ENCODE data around the gene OMG. TPM values are rescaled to one million over a fixed set of nuclear protein-coding genes. Genes with fewer than 3 reads are reported as not detected.
"Not testable (repeated sequence)": the region's sequence is repeated elsewhere in the genome, so short reads cannot be mapped to it uniquely, and the experiment has no call there.

Gene OMG
- total RNA-seq, 1 experiment from 2014 or later = not detected

DNA sequence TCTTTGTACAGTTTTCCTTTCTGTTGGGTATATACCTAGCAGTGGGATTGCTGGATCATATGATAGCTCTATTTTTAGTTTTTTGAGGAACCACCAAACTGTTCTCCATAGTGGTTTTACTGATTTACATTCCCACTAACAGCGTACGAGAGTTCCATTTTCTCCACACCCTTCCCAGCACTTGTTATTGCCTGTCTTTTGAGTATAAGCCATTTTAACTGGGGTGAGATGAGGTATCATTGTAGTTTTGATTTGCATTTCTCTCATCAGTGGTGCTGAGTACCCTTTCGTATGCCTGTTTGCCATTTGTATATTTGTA lies 17.7 kb upstream of the OMG start:
- H3K9me3 ChIP-seq (replicated peaks) = no peaks in the 10 kb centered on the region
- no peaks in the 10 kb centered on the region for H3K27me3 ChIP-seq (replicated peaks)
- peak overlapping the region; percentile 55 for H3K27ac ChIP-seq
- DNase-seq (ENCODE audit: low read depth in 1 of 2, low spot score in 2 of 2) = no peak
- H3K36me3 ChIP-seq = peaks cover 3% of the 10 kb centered on the region; the same call in 1 of the 2 replicates
- H3K4me3 ChIP-seq = no peak overlapping the region
- peaks cover 28% of the 10 kb centered on the region for H3K4me1 ChIP-seq (replicated peaks)

DNA sequence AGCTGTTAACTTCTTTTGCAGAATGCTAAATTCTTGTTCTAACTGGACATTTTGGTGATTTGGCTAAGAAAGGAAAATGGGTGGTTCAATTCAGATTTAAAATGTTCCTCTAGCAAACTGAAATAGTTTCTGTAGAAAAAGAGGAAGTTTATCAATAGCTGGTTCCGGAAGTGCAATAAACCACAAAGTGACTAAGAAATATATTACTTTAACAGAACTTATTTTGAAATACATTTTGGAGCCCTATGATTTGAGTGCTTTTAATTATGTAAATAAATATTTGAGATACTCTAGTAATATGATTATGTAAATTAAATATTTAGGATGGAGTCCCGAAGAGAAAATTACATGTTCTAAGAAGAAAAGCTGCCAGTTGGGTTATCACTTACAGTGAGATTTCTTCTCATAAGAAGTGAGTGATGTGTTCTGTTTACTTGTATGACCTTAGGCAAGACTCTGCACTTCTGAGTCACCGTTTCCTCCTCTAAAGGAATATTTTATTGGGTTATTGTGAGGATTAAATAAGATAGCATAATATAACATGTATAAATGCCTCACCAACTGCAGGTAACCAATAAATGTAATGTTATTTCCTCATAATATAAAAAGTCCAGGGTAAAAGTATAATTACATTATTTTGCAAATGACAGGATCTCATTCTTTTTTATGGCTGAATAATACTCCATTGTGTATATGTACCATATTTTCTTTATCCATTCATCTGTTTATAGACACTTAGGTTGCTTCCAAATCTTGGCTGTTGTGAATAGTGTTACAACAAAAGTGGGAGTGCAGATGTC lies 17.1 kb upstream of the OMG start, which contains the start of gene EVI2B:
TSS of gene EVI2B (minus strand) at position 73 of the 800 bp plus-strand sequence. CDS start 8,445 bp downstream, outside the sequence.
- no peaks in the 10 kb centered on the region for H3K27me3 ChIP-seq (replicated peaks)
- peak in 1 of 2 experiments; percentile 42 for DNase-seq (ENCODE audit: low read depth in 1 of 2, low spot score in 2 of 2)
- H3K4me1 ChIP-seq (replicated peaks) = peaks cover 28% of the 10 kb centered on the region
- no peak within 1 kb of the TSS; the same call in 1 of the 2 replicates for H3K4me3 ChIP-seq
- H3K9me3 ChIP-seq (replicated peaks) = no peaks in the 10 kb centered on the region
- peaks cover 3% of the 10 kb centered on the region; the same call in 1 of the 2 replicates for H3K36me3 ChIP-seq
- peak within 1 kb of the TSS; percentile 55 for H3K27ac ChIP-seq

DNA sequence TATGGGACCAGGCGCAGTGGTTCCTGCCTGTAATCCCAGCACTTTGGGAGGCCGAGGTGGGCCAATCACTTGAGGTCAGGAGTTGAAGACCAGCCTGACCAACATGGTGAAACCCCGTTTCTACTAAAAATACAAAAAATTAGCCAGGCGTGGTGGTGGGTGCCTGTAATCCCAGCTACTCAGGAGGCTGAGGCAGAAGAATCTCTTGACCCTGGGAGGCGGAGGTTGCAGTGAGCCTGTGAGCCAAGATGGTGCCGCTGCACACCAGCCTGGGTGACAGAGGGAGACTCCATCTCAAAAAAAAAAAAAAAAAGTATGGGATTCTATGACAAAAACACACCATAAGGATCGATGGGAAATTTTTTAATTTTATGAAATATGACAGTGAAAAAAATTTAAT lies 15.2 kb upstream of the OMG start:
- H3K27me3 ChIP-seq (replicated peaks); H3K9me3 ChIP-seq (replicated peaks); H3K27ac ChIP-seq; H3K4me3 ChIP-seq; DNase-seq (ENCODE audit: low read depth in 1 of 2, low spot score in 2 of 2); H3K36me3 ChIP-seq: not testable (repeated sequence)
- peaks cover 18% of the 10 kb centered on the region for H3K4me1 ChIP-seq (replicated peaks)

DNA sequence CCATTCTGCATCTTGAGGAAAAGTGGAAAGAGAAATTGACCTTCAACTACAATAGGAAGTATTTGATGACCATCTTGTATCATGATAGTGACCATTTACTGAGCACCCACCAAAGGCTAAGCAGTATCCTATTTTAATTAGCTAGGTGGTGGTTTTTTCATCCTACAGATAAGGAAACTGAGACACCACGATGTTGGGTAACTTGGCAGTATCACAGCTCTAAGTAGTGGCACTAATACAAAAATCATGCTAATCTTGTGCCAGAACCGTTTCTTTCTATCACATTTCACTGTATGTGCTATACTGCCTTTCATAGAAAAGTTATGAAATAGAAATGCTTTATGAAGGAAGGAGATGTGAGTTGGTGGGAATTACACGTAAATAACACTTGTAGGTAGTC lies 14.5 kb upstream of the OMG start:
- Histone ChIP-seq H3K27me3 (replicated peaks) (no peaks in the 10 kb centered on the region), H3K4me3 (no peak overlapping the region), H3K4me1 (replicated peaks) (peaks cover 18% of the 10 kb centered on the region)

DNA sequence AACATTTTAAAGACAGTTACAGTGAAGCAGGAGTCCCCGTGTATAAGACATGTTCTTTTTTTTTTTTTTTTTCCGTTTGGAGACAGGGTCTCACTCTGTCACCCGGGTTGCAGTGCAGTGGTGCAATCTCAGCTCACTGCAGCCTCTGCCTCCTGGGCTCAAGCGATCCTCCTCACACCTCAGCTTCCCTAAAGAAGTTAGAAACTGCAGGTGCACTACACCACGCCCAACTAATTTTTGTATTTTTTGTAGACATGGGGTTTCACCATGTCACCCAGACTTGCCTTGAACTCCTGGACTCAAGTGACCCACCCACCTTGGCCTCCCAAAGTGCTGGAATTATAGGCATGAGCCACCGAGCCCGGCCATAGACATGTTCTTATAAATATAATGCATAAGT lies 13.8 kb upstream of the OMG start:
- peaks cover 18% of the 10 kb centered on the region for H3K4me1 ChIP-seq (replicated peaks)
- H3K27me3 ChIP-seq (replicated peaks) = no peaks in the 10 kb centered on the region
- H3K9me3 ChIP-seq (replicated peaks) = no peaks in the 10 kb centered on the region
- no peak overlapping the region for H3K4me3 ChIP-seq
- no peak overlapping the region for H3K27ac ChIP-seq
- DNase-seq (ENCODE audit: low read depth in 1 of 2, low spot score in 2 of 2) = no peak
- H3K36me3 ChIP-seq = peaks cover 5% of the 10 kb centered on the region; the same call in 1 of the 2 replicates

More for the DNA sequence above, 14.5 kb upstream of the OMG start:
- H3K27ac ChIP-seq = no peak overlapping the region
- no peak for DNase-seq (ENCODE audit: low read depth in 1 of 2, low spot score in 2 of 2)
- H3K9me3 ChIP-seq (replicated peaks) = no peaks in the 10 kb centered on the region
- peaks cover 6% of the 10 kb centered on the region; the same call in 1 of the 2 replicates for H3K36me3 ChIP-seq

DNA sequence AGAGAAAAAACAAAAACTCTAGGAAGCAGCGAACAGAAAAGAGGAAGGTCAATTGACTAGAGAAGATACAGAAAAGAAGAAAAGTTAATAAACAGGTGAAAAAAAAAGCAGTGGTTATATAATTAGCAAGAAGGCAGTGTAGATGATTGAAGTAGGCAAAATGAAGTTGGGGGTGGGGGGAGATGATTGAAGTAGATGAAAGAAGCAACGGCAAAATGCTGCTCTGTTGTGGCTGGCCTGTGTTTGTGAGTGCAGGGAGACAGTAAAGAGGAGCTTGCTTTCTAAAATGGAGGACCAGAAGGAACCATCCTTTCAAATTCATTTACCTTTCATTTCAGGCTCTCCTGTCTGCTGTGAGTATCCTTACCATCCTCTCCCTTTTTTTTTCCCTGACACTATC lies 13.2 kb upstream of the OMG start:
- Histone ChIP-seq H3K4me1 (replicated peaks) (peaks cover 18% of the 10 kb centered on the region), H3K27me3 (replicated peaks) (no peaks in the 10 kb centered on the region), H3K9me3 (replicated peaks) (no peaks in the 10 kb centered on the region), H3K36me3 (peaks cover 5% of the 10 kb centered on the region; the same call in 1 of the 2 replicates), H3K4me3 (no peak overlapping the region), H3K27ac (no peak overlapping the region)
- DNase-seq (ENCODE audit: low read depth in 1 of 2, low spot score in 2 of 2) = no peak

DNA sequence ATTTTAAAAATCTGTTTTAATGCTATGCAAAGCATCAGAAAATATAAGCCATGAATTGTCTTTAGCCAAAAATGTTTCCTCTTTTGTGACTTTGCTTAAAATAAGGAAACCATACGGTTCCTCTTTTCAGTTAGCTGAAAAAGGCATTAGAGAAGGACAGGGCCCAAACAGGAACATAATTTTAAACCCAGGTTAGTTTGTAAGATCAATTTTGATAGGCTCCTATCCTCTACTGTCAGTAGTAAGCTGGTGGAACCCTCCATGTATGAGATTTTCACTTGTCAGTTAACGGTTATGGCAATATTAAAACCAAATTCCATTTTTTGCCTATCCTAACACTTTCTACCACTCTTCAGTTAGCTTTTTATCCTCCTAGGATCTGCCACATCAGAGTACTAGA lies 12.5 kb upstream of the OMG start:
- peaks cover 10% of the 10 kb centered on the region for H3K36me3 ChIP-seq
- H3K4me3 ChIP-seq = no peak overlapping the region
- H3K27ac ChIP-seq = no peak overlapping the region
- H3K27me3 ChIP-seq (replicated peaks) = no peaks in the 10 kb centered on the region
- H3K9me3 ChIP-seq (replicated peaks) = no peaks in the 10 kb centered on the region
- DNase-seq (ENCODE audit: low read depth in 1 of 2, low spot score in 2 of 2) = no peak
- H3K4me1 ChIP-seq (replicated peaks) = peaks cover 14% of the 10 kb centered on the region

DNA sequence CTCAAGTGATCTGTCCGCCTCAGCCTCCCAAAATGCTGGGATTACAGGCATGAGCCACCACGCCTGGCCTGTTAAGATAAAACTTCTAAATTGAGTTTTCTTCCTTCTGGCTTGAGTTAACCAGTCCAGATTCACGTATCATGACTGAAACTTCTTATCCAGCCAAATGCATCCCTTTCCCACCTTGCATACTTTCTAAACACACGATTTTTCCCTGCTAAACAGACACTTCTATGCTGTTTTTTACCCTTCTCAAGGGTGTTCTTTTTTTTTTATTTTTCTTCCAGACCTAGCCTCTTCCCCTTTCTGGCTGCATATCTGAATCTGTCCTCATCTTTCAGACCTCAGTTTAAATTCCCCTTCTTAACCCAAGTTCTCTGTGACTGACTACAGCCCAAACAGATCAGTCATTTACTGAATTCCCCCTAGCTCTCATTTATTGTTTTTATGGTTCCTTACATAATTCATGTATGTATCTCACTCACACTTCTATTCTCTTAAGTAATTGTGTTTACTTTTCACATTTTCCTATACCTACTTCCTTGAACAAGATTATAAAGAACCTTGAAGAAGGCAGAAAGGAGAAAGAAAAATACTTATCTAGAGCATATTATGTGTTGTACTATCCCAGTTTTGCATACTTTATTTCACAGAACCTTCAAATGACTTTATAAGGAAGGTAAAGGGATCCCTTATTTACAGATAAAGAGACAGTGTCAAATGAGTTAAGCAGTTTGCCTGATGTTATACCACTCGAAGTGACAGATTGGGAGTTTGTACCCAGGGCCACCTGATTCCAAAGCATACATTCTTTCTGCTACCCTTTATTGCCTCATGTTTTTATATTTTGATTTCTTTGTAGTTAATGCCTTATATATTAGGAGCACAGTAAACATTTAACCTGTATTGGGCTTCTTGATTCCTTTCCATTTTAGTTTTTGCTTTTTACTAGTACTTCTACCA lies 11.6 kb upstream of the OMG start:
- H3K4me3 ChIP-seq = no peak overlapping the region
- H3K36me3 ChIP-seq = peaks cover 14% of the 10 kb centered on the region
- H3K9me3 ChIP-seq (replicated peaks) = no peaks in the 10 kb centered on the region
- H3K27ac ChIP-seq = no peak overlapping the region
- no peak for DNase-seq (ENCODE audit: low read depth in 1 of 2, low spot score in 2 of 2)
- H3K4me1 ChIP-seq (replicated peaks) = peaks cover 5% of the 10 kb centered on the region
- no peaks in the 10 kb centered on the region for H3K27me3 ChIP-seq (replicated peaks)

DNA sequence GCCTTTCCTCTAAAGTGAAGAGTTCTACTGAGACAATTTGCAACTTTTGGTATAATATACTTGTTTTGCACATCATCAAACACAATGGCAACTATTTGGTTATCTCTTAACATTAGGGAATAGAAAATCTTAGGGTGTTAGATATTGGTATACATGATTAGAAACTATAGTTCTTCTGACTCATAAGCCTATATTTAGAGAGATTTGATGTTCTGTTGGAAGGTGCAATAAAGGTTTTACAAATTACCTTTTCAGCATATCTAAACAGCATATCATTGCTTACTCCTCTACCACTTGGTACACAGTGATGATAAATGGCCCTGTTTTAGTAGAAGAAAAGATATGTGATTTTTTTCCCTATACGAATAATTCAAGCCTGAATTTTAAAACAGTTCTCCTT lies 10.6 kb upstream of the OMG start:
- Histone ChIP-seq H3K9me3 (replicated peaks) (no peaks in the 10 kb centered on the region), H3K4me3 (no peak overlapping the region), H3K27ac (no peak overlapping the region), H3K4me1 (replicated peaks) (no peaks in the 10 kb centered on the region), H3K36me3 (peaks cover 20% of the 10 kb centered on the region), H3K27me3 (replicated peaks) (no peaks in the 10 kb centered on the region)
- no peak for DNase-seq (ENCODE audit: low read depth in 1 of 2, low spot score in 2 of 2)

GRCh38 chr17:31299624-31300023 lies 2.6 kb upstream of the OMG start:
- Histone ChIP-seq H3K9me3 (replicated peaks) (no peaks in the 10 kb centered on the region), H3K27me3 (replicated peaks) (no peaks in the 10 kb centered on the region), H3K36me3 (peaks cover 19% of the 10 kb centered on the region), H3K4me1 (replicated peaks) (no peaks in the 10 kb centered on the region), H3K4me3 (no peak overlapping the region), H3K27ac (no peak overlapping the region)
- DNase-seq (ENCODE audit: low read depth in 1 of 2, low spot score in 2 of 2) = no peak

DNA sequence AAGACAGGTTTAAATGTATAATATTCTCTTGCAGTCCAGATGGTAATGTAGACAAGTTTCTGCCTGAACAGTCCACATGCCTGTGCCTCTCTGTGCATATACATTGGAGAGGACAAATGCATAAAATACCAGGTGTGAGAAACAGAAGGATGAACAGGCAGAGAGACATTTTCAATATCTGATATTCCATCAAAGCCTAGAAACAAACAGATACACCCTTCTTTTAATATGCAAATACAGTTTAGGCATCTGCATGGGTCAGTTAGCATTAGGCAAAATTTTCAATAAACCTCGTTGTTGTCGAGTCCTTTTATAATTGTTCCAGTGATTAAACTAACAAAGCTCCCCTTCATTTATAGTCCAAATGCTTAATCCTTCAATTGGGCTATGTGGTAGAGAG lies 897 bp downstream of the OMG start:
- no peaks in the 10 kb centered on the region for H3K27me3 ChIP-seq (replicated peaks)

DNA sequence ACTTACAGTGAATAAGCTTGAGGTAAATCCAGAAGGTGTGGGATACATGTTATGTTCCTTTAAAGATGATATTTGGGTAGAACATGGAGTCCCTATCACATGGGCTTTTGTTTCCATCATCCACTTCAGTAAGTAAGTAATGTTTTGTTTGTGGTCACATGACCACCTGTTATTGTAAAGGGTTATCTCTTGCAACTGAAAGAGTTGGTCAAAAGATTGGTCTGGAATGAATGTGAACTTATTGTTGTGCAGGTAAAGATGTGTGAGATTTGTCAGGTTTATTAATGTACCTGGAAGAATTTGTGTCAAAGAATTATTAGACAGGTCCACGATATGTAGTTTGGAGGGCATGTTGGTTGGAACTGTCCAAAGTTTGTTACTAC lies 1.6 kb downstream of the OMG start:
- DNase-seq (ENCODE audit: low read depth in 1 of 2, low spot score in 2 of 2) = no peak
- Histone ChIP-seq H3K9me3 (replicated peaks) (no peaks in the 10 kb centered on the region), H3K4me3 (no peak overlapping the region), H3K36me3 (peaks cover 22% of the 10 kb centered on the region), H3K27me3 (replicated peaks) (no peaks in the 10 kb centered on the region), H3K27ac (no peak overlapping the region), H3K4me1 (replicated peaks) (peaks cover 5% of the 10 kb centered on the region; the same call in 1 of the 2 replicates)

More for the DNA sequence above, 897 bp downstream of the OMG start:
- H3K27ac ChIP-seq = no peak overlapping the region
- no peak for DNase-seq (ENCODE audit: low read depth in 1 of 2, low spot score in 2 of 2)
- H3K36me3 ChIP-seq = peaks cover 22% of the 10 kb centered on the region
- H3K9me3 ChIP-seq (replicated peaks) = no peaks in the 10 kb centered on the region
- H3K4me1 ChIP-seq (replicated peaks) = peaks cover 5% of the 10 kb centered on the region; the same call in 1 of the 2 replicates
- H3K4me3 ChIP-seq = no peak overlapping the region

DNA sequence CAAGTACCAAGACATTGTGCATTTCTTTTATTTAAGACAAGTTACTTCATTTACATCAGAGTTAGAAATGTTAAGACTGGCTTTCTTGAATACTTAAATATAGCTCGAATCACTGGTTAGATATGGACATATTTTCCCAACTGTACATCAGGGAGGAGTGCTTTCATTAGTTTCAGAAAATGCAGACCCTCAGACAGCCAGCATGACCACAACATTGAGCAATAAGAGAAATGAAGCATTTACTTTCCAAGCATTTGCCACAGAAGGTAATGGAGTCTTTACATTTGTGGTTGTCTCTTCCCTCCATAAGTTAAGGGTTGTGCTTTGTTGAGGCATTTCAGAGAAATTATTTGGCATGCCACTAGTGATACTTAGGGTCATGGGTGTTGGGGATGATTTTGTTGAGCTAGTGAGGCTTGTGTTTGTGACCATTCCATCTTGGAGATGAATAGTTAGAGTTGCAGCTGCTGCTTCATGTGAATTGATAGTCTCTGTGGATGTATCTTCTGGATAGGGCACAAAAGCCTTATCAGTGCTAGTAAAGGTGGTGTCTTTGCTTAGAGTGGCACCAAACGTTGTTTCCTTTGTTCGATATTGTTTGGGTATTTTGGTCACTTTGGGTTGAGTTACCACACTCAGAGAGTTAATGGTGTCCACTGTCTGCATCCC lies 2.1 kb downstream of the OMG start:
- Histone ChIP-seq H3K9me3 (replicated peaks) (no peaks in the 10 kb centered on the region), H3K27me3 (replicated peaks) (no peaks in the 10 kb centered on the region), H3K4me1 (replicated peaks) (peaks cover 5% of the 10 kb centered on the region; the same call in 1 of the 2 replicates), H3K27ac (no peak overlapping the region), H3K36me3 (peaks cover 22% of the 10 kb centered on the region), H3K4me3 (no peak overlapping the region)
- no peak for DNase-seq (ENCODE audit: low read depth in 1 of 2, low spot score in 2 of 2)
